Right atrium auricular region (tissue), 2 donors: Measurements from ENCODE around the gene BMPR1A. TPM values are rescaled to one million over a fixed set of nuclear protein-coding genes. Genes with fewer than 3 reads are reported as not detected.

Source experiments
- DNase-seq: peaks from one replicate; pipeline ENCODE4 v3.0.0-alpha.2; 2019; ENCODE audit warnings: low spot score
- H3K27ac ChIP-seq, 2 donors: fragments of 200-600 bp; sonication (generic); 1 replicate in 1 of 2; 2 replicates in 1 of 2; pipeline ENCODE4 v1.5.1; 2016 to 2019
- H3K27me3 ChIP-seq, 2 donors: fragments of 200-600 bp; sonication (generic); one replicate each; pipeline versions ENCODE4 v1.5.1 to v1.6.0; 2017 to 2019
- H3K36me3 ChIP-seq: fragments of 200-600 bp; sonication (generic); one replicate; pipeline ENCODE4 v1.5.1; 2016
- H3K4me1 ChIP-seq, 2 donors: fragments of 200-600 bp; sonication (generic); one replicate each; pipeline versions ENCODE4 v1.5.1 to v1.6.0; 2017 to 2019
- H3K4me3 ChIP-seq, 2 donors: fragments of 200-600 bp; sonication (generic); 1 replicate in 1 of 2; 2 replicates in 1 of 2; pipeline ENCODE4 v1.5.1; 2017 to 2019; ENCODE audit warnings: mild to moderate bottlenecking in 1 of 2, moderate library complexity in 1 of 2
- H3K9me3 ChIP-seq, 2 donors: fragments of 200-600 bp; sonication (generic); one replicate each; pipeline ENCODE4 v1.5.1; 2019
- total RNA-seq, 2 donors: library from RNA; depleted of rRNA; stranded (reverse); fragments of >200 nt; gene quantifications; one replicate each; pipeline ENCODE4 v1.1.0, GENCODE V29; 2016
- TF ChIP-seq, protein P1 (sequence below), 2 donors: fragments of 200-600 bp; sonication (generic); IDR thresholded peaks; one replicate each; pipeline ENCODE4 v1.5.1; 2019; ENCODE audit warnings: antibody characterized with exemption in 2 of 2

BMPR1A gene
- total RNA-seq, 2 donors from 2014 or later = 28.6 to 41.2 TPM

DNA sequence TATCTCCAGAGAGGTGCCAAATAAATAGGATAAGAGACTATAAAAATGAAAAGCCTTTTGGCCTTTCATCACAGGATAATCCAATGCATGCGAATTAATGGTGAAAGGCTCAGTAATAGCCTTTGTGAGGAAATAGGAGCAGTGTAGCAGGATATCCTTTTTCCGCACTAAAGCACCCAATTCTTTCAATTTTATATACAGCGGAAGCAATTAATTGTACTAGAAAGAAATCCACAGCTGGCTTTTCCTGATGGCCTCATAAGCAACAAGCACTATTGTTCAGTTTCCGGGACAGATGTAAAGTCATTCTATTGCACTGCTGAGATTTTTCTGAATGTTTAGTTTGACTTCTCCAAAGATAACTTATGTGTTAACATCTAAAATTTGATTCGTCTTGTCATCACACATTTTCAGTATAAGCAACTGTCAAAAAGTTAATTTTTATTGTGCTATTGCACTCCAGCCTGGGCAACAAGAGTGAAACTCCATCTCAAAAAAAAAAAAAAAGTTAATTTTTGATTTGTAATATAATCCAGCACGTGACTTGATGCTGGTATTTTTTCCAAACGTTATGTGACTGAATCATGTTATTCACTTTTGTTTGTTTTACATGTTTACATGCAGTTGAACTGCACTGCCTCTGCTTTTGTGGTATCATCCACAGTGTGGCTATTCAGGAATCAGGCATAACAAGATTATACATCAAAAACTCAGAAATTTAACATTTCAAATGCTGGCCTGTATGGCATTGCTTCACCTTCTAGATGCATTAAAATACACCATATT is 8.4 kb upstream of the BMPR1A start:
- Histone ChIP-seq H3K4me3 (no peak overlapping the region), H3K27ac (no peak overlapping the region), H3K4me1 (peaks cover 0 to 12% of the 10 kb centered on the region in 2 donors), H3K36me3 (no peaks in the 10 kb centered on the region), H3K9me3 (no peaks in the 10 kb centered on the region), H3K27me3 (no peaks in the 10 kb centered on the region)
- no peak for DNase-seq
- TF ChIP-seq, protein P1, sequence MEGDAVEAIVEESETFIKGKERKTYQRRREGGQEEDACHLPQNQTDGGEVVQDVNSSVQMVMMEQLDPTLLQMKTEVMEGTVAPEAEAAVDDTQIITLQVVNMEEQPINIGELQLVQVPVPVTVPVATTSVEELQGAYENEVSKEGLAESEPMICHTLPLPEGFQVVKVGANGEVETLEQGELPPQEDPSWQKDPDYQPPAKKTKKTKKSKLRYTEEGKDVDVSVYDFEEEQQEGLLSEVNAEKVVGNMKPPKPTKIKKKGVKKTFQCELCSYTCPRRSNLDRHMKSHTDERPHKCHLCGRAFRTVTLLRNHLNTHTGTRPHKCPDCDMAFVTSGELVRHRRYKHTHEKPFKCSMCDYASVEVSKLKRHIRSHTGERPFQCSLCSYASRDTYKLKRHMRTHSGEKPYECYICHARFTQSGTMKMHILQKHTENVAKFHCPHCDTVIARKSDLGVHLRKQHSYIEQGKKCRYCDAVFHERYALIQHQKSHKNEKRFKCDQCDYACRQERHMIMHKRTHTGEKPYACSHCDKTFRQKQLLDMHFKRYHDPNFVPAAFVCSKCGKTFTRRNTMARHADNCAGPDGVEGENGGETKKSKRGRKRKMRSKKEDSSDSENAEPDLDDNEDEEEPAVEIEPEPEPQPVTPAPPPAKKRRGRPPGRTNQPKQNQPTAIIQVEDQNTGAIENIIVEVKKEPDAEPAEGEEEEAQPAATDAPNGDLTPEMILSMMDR (IDR thresholded peaks at IDR 0.05) = no peak

DNA sequence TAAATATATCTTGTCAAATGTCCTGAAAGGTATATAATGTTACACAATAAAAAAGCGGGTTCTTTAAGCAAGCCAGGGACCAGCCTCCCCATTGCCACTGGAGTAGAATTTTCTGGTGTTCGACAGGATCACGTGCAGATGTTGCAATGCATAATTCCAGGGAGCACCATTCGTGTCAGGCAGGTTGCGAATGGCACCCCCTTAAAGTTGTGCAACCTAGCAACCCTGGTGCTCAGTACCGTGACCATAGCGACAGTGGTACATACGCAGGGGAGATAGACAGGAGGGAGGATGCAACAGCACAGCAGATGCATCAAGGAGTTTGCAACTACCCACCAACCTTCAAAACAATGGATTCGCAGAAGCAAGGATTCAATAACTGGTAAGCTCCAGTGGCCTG is 6.6 kb upstream of the BMPR1A start:
- H3K4me1 ChIP-seq = peaks cover 0 to 15% of the 10 kb centered on the region in 2 donors
- H3K9me3 ChIP-seq = no peaks in the 10 kb centered on the region
- no peaks in the 10 kb centered on the region for H3K27me3 ChIP-seq
- no peak overlapping the region for H3K27ac ChIP-seq
- H3K4me3 ChIP-seq = no peak overlapping the region
- DNase-seq = no peak
- H3K36me3 ChIP-seq = no peaks in the 10 kb centered on the region
- TF ChIP-seq, protein P1 (IDR thresholded peaks at IDR 0.05) = no peak

DNA sequence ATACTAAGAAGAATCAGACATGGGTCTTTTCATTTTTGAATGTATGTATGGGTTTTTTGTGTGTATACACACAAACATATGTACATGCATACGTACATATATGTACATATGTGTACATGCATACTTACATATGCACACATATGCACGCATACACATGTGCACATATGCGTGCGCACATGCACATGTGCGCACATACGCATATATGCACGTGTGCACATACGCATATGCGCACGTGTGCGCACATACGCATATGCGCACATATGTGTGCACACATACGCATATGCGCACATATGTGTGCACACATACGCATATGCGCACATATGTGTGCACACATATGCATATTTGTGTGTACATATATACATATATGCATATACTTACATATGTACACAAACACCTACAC is 4.9 kb upstream of the BMPR1A start:
- DNase-seq = no peak
- H3K27me3 ChIP-seq = no peaks in the 10 kb centered on the region
- no peak overlapping the region for H3K27ac ChIP-seq
- no peaks in the 10 kb centered on the region for H3K36me3 ChIP-seq
- H3K4me1 ChIP-seq = peaks cover 0 to 15% of the 10 kb centered on the region in 2 donors
- TF ChIP-seq, protein P1 (IDR thresholded peaks at IDR 0.05) = no peak
- H3K9me3 ChIP-seq = no peaks in the 10 kb centered on the region
- H3K4me3 ChIP-seq = no peak overlapping the region

DNA sequence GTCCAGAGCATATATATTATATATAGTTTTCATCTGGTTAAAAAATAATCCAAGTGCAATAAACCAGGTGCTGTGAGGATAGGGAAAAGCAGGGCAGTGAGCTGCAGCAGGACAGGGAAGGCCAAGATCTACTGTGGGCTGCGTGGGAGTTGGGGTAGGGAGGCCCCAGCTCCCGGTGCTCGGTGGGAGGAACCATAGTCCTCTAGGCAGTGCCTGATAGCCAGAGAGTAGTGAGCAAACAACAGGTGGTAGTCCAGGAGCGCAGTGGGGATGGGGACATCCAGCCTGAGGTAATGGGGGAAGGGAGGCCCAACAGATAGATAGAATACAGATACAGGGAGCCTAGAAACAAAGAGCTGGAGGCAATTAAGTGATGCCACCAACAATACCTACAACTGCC is 4.1 kb upstream of the BMPR1A start:
- H3K27me3 ChIP-seq = no peaks in the 10 kb centered on the region
- DNase-seq = no peak

DNA sequence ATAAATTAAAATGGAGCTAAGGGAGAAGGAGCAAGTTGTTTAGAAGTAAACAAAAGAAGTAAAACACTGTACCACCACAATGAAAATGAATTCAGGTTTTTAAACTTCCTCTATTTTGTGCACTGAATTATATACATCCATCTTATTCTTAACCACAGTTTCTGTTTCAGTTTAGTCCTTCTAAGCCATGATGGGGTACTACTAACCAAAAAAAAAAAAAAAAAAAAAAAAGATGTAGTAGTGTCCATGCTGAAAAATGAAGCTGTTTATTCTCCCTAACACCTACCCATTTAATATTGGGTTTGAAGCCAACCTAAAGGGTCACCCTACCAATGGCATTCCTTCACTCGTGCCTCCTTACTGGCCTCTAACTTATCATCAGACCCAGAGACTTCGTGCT is 3.4 kb upstream of the BMPR1A start:
- Histone ChIP-seq H3K36me3 (no peaks in the 10 kb centered on the region), H3K27me3 (no peaks in the 10 kb centered on the region), H3K9me3 (no peaks in the 10 kb centered on the region), H3K4me1 (peaks cover 0 to 20% of the 10 kb centered on the region in 2 donors), H3K4me3 (no peak overlapping the region), H3K27ac (peak overlapping the region; percentile 95 to 100)
- TF ChIP-seq, protein P1 (IDR thresholded peaks at IDR 0.05) = no peak
- no peak for DNase-seq

More for the DNA sequence above, 4.1 kb upstream of the BMPR1A start:
- no peaks in the 10 kb centered on the region for H3K36me3 ChIP-seq
- H3K4me1 ChIP-seq = peaks cover 0 to 15% of the 10 kb centered on the region in 2 donors
- no peaks in the 10 kb centered on the region for H3K9me3 ChIP-seq
- H3K27ac ChIP-seq = peak overlapping the region in 1 of 2 donors; percentile 95
- TF ChIP-seq, protein P1 (IDR thresholded peaks at IDR 0.05) = no peak
- H3K4me3 ChIP-seq = no peak overlapping the region
